HG03520 (cell line): ENCODE results near the gene SENP1.

Source experiments
- ATAC-seq: cut with Tn5 transposase; IDR thresholded peaks from one replicate; pipeline ENCODE4 v1.9.1; 2021; ENCODE audit warnings: mild to moderate bottlenecking, moderate library complexity; ENCODE audit not compliant: unreplicated experiment

The SENP1 gene

DNA sequence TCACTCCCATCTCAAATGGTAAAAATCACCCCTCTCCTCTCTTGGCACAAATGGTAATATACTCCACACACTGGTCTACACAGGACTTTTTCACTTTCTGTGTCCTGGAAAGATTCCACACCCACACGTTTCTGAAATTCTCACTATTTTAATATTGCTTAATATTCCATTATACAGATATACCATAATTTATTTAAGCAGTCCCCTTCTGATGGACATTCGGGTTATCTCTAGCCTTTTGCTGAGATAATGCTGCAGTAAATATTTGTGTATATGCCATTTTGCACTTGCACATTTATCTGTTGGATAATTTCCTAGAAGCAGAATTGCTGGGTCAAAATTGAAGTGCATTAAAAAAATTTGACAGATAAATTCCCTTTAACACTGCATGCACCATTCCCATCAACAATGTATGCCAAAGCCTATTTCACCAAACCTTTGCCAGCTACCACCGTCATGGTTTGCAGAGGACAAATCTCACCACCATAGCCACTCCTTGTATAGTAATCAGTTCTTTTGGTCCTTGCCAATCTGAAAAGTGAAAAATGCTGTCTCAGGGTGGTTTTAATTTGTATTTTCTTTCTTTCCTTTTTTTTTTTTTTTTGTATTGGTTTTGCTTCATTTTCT is 86.1 kb downstream of the SENP1 start:
- ATAC-seq = no peak

DNA sequence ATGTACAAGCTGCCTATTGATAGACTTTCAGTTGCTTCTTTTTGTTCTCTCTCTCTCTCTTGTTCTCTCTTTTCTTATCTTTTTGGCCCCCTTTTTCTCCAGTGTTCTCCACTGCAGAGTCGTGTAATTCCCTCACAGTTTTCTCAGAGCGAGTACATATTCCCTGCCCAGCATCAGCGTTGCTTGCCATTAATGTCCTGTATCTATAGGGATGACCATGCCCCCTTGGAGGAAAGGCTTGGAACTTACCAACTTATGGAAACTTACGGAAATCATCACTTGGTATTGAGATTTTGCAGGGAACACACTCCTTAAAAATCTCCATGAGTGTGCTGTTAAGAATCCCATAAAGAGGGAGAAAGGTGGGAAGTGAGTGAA is 87.3 kb downstream of the SENP1 start:
- no peak for ATAC-seq

DNA sequence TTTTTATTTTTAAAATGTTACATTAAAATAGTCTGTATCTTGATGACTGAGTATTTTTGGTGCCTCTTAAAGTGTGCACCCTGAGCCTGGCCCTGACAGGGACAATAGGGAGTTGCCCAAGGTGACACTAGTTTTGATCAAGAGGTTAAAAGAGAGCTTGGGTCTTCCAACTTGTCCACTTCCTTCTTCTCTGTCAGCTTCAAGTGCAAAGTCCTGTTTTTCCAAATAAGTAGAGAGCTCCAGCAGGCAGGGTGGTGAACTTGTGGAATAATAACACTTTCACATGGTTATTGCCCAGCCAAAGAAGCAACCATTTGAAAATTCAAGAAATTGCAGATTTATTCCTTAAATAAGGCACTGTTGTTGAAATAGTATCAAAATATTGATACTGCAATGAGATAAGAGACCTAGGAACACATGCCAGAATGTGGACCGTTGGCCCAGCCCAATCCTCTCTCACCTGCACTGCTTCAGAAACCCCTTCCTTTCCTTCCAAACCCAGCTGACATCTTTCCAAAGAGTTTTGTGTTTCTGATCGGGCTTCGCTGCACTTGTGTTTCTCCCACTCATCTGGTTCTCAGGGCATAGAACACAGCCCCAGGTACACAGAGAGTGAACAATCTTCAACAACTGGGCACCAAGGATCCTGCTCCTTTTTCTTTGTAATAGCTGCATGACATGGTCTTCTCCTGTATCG is 87.8 kb downstream of the SENP1 start:
- ATAC-seq = no peak

DNA sequence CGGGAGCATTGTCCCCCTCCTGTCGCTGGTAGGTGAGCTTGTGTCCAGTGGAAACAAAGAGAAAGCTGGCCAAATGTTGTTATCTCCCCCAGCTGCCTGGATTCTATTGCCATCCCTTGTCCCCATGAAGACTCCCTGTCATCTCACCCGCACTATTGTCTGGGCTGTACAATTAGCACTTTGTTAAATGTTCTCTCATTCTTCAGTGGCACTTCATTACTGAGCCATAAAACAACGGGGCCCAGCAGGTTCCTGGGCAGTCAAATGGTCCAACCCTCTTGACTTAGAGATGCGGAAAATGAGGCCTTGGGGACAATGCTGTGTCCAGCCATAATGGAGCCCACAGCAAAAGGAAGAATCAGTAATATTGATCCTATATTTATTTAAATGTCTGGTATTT is 88.4 kb downstream of the SENP1 start:
- ATAC-seq = no peak

DNA sequence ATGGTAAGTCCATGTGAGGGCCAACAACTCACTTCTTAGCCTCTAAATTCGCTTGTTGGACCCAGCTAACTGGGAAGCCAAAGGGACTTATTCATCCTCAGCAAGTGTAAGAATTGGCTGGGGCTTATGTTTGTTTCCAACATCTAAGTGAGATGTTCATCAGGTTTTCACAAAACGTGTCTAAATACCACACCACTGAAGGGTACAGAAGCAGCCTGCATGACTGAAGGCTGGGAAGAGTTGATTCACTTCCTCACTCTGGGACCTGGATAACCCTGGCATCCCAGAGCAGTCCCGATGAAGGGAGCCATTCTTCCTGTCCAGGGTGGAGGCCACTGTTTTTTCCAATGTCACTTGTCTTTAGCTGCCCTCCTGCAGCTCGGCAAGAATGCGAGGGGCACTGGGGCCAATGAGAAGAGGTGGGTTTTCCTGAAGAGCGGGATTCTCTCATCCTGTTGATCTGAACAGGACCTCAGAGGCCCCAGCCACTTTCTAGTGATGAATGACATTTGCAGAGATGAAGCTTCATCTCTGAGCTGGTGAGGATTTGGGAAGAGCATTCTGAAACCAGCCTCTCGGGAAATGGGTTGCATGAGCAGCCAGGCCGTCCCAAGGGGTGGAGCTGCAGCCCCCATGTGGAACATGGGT is 89.4 kb downstream of the SENP1 start:
- no peak for ATAC-seq

DNA sequence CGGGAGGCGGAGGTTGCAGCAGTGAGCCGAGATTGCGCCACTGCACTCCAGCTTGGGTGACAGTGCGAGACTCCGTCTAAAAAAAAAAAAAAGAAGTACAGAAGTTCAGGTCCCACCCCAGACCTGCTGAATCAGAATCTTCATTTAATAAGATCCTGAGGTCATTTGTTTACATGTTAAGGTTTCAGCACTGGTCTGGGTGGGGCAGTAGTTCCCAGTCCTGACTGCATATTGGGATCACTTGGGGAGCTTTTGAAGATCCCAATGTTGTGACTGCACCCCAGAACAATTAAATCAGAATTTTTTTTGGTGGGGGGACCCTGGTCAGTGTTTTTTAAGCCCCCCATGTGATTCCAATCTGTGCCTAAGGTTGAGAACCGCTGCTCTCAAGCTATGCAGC is 89.9 kb downstream of the SENP1 start:
- no peak for ATAC-seq

DNA sequence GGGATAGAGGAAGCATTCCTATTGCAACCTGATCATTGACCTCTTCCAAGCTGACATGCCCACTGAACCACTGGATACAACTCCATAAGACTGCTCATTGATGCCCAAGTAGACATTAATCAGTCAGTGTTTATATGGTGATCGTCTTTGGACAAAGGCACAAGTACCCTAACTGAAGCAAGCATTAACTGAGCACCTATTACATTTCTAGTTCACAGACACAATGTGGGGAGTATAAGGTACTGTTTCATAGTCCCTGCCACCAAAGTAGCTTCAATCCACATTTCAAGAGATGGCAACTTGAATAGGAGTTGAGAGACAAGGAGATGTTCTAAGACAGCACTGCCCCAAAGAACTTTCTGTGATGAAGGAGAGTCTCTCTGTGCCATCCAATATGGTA is 90.8 kb downstream of the SENP1 start:
- ATAC-seq = no peak

DNA sequence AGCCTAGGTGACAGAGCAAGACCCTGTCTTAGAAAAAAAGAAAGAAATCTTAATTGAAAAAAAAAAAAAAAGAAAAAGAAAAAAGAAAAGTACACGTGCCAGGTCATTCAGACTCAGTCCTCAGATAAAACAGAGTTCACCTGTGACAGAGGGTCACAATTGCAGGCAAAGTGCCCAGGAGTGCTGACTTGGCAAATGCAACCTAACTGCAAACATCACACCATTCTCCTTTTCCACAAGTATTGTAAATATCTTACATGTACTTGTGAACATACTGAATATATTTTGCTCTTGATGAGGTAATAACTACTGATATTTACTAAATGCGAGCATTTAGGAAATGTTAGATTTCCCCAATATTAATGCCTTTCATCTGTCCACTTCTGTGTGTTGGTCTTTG is 92.6 kb downstream of the SENP1 start:
- ATAC-seq = no peak

DNA sequence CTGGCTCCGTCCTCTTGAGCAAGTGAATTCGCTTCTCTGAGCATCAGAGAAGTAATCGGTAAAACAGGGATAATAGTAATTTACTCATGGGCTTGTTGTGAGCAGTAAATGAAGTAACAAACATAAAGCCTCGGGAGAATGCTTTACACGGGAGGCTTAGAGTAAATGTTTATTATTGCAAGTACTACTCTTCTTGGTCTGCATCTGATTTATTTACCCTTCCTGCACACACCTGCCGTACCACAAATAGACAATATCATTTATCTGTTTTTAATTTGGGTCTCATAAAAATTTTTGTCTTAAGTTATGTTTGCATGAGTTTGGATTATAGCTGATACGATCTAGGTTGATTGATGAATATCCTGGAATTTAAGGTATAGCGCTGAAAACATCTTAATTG is 93.8 kb downstream of the SENP1 start:
- ATAC-seq = no peak

DNA sequence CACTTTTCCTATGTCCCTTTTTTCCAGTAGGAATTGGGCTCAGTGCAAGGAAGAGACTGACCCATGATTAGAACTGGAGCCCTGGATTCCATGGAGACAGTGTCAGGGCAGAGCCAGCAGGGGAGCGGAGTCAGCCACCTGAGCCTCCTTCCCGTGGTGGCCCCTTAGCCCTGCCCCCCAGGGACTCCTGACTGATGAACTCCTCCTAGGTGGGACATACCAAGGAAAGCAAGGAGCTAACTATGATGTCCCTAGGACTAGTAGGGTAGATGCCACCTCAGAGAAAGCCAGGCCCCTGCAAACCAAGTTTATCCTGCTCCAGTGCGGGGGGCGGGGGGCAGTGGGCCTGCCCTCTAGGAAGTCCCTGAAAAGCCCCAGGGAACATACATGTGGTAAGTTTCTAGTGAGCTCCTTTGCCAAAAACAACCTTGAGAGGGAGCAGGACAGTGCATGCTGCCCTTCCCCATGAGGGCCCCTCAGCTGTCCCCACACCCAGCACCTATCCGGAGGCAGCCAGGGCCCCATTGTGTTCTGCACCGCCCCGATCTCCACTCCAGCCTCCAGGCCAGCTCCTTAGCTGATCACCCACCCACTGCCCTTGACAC is 95.4 kb downstream of the SENP1 start:
- ATAC-seq = no peak

DNA sequence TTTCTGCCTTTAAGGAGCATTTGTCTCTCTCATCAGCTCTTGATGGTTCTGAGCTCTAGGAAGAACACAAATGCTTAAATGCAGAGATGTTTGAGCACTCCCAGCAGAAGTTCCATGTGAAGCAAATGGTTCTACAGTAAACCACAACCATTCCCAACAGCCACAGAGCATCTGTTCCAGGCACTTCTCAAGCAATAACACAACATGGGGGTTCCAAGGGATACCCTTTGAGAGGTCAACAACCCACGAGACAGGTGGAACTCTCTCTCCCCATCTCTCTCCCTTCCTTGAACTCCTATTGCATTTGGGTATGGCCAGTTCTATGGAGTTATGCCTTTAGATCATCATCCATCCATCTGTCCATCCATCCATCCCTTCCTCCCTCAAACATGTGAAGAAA is 96.4 kb downstream of the SENP1 start:
- ATAC-seq = no peak

DNA sequence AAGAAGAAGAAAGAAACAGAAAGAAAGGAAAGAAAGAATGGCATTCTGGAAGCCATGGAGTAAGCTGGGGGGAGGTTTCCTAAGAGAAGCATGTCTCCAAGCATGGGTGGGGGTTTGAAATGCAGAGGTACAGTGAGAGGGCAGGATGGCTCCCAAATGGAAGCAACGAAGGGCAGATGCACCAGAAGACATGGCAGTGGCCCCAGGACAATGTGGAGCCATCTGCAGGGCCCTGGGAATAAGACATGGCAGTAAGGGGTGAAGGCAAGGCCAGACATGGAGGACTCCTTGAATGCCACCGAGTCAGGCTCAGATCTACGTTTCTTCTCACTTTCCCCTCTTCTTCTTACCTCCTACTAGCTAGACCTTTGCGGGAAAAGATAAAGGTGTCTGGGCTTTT is 96.9 kb downstream of the SENP1 start:
- no peak for ATAC-seq

DNA sequence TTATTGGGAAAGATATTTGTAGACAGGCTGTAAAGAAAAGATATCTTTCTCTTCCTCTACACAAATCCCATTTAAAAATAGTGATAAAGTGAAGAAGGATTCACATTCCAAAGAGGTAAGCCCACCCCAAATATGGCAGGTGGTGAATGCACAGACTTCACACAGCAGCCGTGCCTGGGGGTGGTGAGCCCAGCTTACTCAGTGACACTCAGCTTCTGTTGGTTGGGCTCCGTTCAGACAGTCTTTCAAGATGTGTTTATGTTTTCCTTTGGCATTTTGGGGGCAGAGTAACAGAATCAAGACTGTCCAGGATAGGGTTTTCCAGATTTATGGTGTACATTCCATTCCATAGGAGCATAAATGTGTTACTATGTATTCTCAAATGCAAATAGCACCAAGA is 97.5 kb downstream of the SENP1 start:
- no peak for ATAC-seq

DNA sequence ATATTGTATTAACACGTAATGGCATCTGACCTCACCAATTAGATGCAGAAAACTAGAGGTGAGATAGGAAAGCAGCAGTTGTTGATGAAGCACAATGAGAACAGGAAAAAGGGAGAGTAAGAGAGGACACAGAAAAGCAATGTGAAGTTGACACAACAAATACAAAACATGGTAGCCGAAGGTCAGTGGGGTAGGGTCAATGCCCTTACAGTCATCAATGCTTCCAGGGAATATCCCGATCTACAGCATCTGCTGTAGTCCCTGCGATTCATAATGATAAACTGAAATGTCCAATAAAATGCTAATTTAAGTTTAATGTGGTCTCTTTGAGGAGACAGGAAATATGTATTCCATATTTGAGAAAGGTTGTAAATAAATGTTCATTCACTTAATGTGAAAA is 98.7 kb downstream of the SENP1 start:
- ATAC-seq = no peak

DNA sequence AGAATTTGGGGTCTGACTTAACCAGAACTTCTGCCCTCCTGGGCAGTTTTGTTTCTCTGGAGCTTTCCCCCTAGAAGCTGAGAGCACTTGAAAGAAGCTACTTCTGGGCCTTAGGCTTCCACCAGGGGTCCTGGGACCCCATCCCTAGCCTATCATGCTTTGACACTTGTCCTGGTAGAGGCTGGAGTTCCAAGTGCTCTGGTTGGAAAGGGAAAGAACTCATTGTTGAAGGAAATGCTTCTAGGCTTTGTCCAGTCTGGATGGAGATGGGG is 100.2 kb downstream of the SENP1 start:
- ATAC-seq = no peak

DNA sequence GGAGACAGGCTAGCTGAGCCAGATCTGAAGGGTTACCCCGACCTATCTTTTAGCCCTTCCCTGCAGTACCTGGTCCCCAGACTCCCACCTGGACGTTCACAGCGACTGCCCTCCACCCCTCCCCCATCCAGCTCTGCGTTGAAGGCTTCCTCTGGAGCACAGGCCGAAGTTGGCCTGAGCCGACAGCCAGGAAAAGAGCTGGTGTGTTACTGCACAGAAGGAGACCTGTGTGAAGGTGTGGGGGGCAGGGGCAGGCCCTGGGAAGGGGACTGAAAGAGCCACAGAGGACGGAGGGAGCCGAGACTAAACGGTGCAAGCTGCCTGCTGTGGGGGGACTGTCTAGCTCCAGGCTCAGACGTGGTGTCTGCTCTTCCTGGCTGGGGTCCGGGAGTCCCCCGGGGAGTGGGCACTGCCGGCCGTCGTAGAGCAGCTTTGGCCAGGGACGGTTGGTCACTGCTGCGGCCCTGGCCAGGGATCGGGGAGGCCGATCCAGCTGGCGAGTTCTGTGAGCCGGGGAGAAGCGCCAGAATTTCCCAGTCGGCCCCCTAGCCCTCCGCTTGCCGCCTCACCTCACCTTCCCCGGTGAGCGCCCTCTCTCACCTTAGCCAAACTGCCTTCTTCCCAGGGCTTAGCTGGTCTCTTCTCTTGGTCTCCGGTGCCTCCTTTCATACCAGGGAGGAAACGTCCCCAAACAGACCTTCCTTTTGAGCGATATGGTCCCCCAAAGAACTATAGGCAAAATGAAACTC is 100.7 kb downstream of the SENP1 start:
- ATAC-seq = no peak

DNA sequence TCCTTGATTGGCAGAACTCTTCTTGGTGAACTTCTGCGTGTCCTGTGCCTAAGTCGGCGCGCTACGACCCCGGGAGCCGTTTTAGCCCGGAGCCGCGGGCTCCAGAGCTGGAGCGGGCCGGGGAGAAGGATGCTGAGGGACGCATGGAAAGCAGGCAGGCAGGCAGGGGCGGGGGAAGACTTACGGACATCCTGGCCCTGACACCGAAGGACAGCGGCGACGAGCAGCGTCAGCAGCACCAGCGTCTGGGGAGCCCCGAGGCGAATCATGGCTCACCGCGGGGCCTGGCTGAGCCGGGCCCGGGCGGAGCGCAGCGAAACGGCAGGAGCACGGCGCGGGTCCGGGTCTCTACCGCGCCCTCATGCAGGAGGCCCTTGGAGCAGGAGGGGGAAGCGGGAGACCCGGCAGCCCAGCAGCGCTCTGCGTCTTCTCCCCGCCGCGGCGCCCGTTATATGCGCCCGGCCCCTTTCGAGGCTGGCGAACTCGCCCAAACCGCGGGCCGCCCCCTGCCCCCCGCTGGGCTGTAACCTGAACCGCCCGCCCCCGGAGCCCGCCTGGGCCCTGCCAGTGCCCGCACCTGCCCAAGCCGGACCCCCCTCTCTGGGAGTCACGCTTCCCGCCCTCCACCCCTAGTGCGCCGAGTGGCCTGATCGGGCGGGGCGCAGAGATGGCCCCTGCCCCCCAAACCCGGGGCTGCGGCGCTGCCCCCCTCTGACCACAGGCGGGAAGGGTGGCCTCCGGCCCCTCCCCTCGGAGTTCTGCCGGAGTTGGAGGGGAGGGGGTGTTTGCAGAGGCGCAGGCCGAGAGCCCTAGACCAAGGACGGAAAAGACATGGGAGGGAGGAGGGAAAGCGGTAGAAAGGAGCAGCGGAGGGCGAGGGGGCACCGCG is 101.6 kb downstream of the SENP1 start, which contains the start of gene COL2A1:
Gene COL2A1, minus strand, starts transcription at position 424 of the 889 bp plus-strand sequence. Its CDS starts 155 bp downstream, at position 269.
- no peak for ATAC-seq

DNA sequence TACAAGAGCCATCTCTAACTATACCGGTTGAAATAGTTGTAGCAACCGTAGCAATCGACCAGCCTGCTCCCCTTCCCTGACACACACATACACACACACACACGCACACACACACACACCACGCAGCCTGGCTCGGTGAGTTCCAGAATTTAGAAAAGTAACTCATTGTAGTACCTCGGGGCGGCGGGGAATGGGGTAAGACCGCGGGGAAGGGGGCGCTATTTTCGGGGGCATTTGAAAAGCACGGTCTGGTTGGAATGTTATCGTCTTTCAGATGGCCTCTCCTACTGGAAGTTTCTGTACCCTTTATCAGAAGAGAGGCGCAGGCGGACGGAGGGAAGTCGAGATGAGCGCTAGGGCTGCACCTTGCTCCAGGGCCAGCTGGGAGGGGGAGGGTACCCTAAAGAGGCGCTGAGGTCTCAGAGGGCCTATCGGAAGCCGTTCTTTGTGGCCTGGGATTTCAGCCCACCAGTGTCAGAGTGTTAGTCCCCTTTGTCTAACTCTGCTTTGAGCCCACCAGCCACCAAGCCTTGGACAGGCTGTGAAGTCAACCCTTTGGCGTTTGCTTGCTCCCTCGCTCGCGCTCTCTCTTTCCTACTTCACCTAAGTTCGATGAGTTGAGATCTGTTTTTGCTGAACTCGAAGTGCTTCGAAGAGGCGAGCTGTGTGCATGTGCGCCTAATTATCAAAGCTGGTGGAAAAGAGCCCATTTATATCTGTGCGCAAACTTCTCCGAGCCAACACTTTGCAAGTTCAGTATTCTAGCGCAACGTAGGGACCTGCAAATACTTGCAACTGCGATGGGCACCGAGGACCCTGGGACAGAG is 102.4 kb downstream of the SENP1 start:
- ATAC-seq = no peak

DNA sequence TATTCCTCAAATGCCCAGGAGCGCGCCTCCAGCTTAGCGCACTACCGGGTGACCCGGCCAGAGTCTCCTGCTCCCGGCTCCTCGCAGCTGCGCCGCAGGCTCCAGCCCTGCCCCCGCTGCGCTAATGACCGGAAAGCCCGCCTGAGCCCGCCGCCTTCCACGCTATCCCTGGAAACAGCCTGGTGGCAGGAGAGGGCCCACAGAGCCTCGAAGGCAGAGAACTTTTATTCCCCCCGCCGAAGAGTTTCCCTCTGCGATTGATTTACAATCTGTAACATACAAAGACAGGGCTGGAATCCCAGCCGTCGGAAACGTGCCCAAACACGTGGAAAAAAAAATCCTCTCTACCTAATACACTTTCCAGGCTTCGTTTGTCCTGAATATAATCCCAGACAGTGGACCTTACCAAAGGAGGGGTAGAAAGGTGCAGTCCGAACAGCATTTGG is 103.1 kb downstream of the SENP1 start:
- no peak for ATAC-seq

DNA sequence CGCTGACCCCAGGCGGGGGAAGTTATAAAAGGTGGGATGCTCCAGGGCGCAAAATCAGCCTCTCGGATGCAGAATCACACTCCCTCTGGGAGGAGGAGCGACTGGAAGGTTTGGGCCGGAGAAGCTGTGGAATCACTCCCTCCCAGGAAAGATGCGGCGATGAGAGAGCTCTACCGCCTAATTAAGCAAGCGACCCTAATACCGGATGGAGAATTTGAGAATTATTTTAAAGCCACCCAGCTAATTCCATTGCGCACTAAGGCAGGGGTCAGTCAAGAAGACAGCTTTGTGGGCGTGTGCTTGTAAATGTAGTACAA is 103.5 kb downstream of the SENP1 start:
- ATAC-seq = no peak
